CD4-positive, alpha-beta memory T cell (primary cell): ENCODE measurements around the gene HOXB1. TPM values are rescaled to one million over a fixed set of nuclear protein-coding genes. Genes with fewer than 3 reads are reported as not detected.

Experiments used
- polyA plus RNA-seq, 2 donors: library from polyadenylated mRNA; unstranded; fragments of 300-500 nt; fragmentation: Illumina TruSeq; gene quantifications; one replicate each; pipeline ENCODE4 v1.2.3, GENCODE V29; 2021
- total RNA-seq, 2 experiments: library from RNA; stranded (reverse); gene quantifications; one replicate each; pipeline ENCODE4 v1.2.3, GENCODE V29; 2021

HOXB1 gene
- total and polyA plus RNA-seq, 4 experiments from 2014 or later = not detected

Other genes with a start within 250 kb of the HOXB1 start
- gene SKAP1, start 100.8 kb downstream of the HOXB1 start, total RNA-seq = 10 to 100 TPM; 83.4 to 88.7 TPM
- gene SKAP1, start 100.8 kb downstream of the HOXB1 start, polyA plus RNA-seq = 100 to 1,000 TPM; 242 to 336 TPM
- gene HOXB2, start 14.1 kb upstream of the HOXB1 start, total RNA-seq = 10 to 100 TPM; 34.4 to 39.2 TPM
- 10 to 100 TPM; 12.7 to 36.5 TPM for gene HOXB2, start 14.1 kb upstream of the HOXB1 start, polyA plus RNA-seq
- 1 to 10 TPM; 3.1 to 4.5 TPM for gene HOXB4, start 47.3 kb upstream of the HOXB1 start, total RNA-seq
- gene HOXB4, start 47.3 kb upstream of the HOXB1 start, polyA plus RNA-seq = under 1 TPM; 0.11 to 0.13 TPM
- gene HOXB3, start 59.2 kb upstream of the HOXB1 start, total RNA-seq = 10 to 100 TPM; 11.2 to 14.5 TPM
- under 1 TPM in 1 of 2 donors, not detected in 1; 0.10 TPM for gene HOXB3, start 59.2 kb upstream of the HOXB1 start, polyA plus RNA-seq
- gene HOXB5, start 62.8 kb upstream of the HOXB1 start, total RNA-seq = not detected
- gene HOXB5, start 62.8 kb upstream of the HOXB1 start, polyA plus RNA-seq = not detected
- gene HOXB6, start 74.0 kb upstream of the HOXB1 start, total RNA-seq = under 1 TPM in 1 of 2 experiments, not detected in 1; 0.38 TPM
- not detected for gene HOXB6, start 74.0 kb upstream of the HOXB1 start, polyA plus RNA-seq
- under 1 TPM in 1 of 2 experiments, not detected in 1; 0.25 TPM for gene HOXB7, start 80.0 kb upstream of the HOXB1 start, total RNA-seq
- 1 to 10 TPM in 1 of 2 donors, under 1 TPM in 1; 0.23 to 1.3 TPM for gene HOXB7, start 80.0 kb upstream of the HOXB1 start, polyA plus RNA-seq
- not detected for gene HOXB8, start 84.3 kb upstream of the HOXB1 start, total RNA-seq
- not detected for gene HOXB8, start 84.3 kb upstream of the HOXB1 start, polyA plus RNA-seq
- not detected for gene HOXB9, start 95.3 kb upstream of the HOXB1 start, total RNA-seq
- gene HOXB9, start 95.3 kb upstream of the HOXB1 start, polyA plus RNA-seq = not detected
- not detected for gene PRAC1, start 191.5 kb upstream of the HOXB1 start, total RNA-seq
- not detected for gene PRAC1, start 191.5 kb upstream of the HOXB1 start, polyA plus RNA-seq
- not detected for gene PRAC2, start 192.2 kb upstream of the HOXB1 start, total RNA-seq
- gene PRAC2, start 192.2 kb upstream of the HOXB1 start, polyA plus RNA-seq = not detected
- not detected for gene HOXB13, start 197.7 kb upstream of the HOXB1 start, total RNA-seq
- gene HOXB13, start 197.7 kb upstream of the HOXB1 start, polyA plus RNA-seq = not detected